Right cardiac atrium (tissue), 5 donors: ENCODE measurements around the gene PTPRG. TPM values are rescaled to one million over a fixed set of nuclear protein-coding genes. Genes with fewer than 3 reads are reported as not detected.

ENCODE experiments used
- ATAC-seq, 2 donors: fragments of 200-7000 bp; cut with Tn5 transposase; one replicate each; pipeline versions ENCODE4 v1.8.0 to v1.9.1; 2020; ENCODE audit warnings: moderate library complexity in 2 of 2, mild to moderate bottlenecking in 1 of 2
- DNase-seq, 3 donors: peaks; one replicate each; pipeline ENCODE4 v3.0.0-alpha.2; 2020
- H3K27ac ChIP-seq: one replicate; pipeline ENCODE4 v1.5.1; 2013; ENCODE audit warnings: mild to moderate bottlenecking, low read length, control low read depth, moderate library complexity
- H3K27me3 ChIP-seq: one replicate; pipeline ENCODE4 v1.6.1; 2013; ENCODE audit not compliant: control insufficient read depth, insufficient read depth
- H3K4me1 ChIP-seq: one replicate; pipeline ENCODE4 v1.6.1; 2013; ENCODE audit warnings: low read length; ENCODE audit not compliant: control insufficient read depth, insufficient read depth
- H3K4me3 ChIP-seq: one replicate; pipeline ENCODE4 v1.5.1; 2013; ENCODE audit warnings: low read length, control low read depth
- H3K9me3 ChIP-seq: one replicate; pipeline ENCODE4 v1.6.1; 2013; ENCODE audit warnings: low read length; ENCODE audit not compliant: control insufficient read depth
- WGBS: extraction: QIAGEN DNeasy Blood & Tissue Kit; methylation state at CpG from one replicate; pipeline ENCODE4 v1.1.7; 2013; 5-methylcytosine and 5-hydroxymethylcytosine counted together
- intact Hi-C, 4 donors: fragments of 100-400 bp; cut with DNase I; formaldehyde crosslinking; loops; one replicate each; pipeline versions ENCODE4 v1.11.0 to v1.14.0; 2022 to 2023
- polyA plus RNA-seq: library from polyadenylated mRNA; stranded (reverse); fragments of 200-250 nt; gene quantifications from one replicate; pipeline ENCODE4 v1.2.3, GENCODE V29; 2013
- total RNA-seq, 4 donors: library from RNA; stranded (reverse); fragmentation: NEBNext Ultra II Directional; extraction: Animal tissue kit (Norgen Biotek cat#: 25700); gene quantifications; one replicate each; pipeline ENCODE4 v1.2.1, GENCODE V29; 2021
- donor health status: healthy with polysubstance abuse.
- donor health status: DM: no; HTN: yes; CAD: no.
- donor health status: DM: no; HTN: no; CAD: no.
- donor health status: DM: no; HTN: yes; CAD: no; lungs with severe emphysema.
- donor health status: DM: yes; HTN: yes; CAD: no.

PTPRG gene
- total and polyA plus RNA-seq, 5 donors: 8.6 to 50.7 (median 32.3) TPM

DNA sequence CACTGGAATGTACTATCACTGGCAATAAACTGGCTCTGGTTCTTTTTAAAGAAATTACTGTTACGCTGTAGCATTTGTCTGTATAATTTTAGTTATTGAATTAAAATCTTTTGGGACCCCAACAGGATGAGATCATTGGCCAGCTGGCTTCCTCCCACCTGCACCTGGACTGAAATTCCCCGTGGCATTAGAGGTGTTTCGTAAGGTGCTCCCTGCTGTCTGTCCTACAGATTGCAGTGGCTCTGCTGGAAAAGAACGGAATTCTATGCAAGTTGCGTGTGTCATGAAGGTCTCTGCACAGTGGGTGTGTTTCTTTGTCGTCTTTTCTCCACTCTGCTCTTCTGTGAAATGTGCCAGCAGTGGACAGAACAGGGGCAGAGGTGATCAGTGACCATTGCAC lies 383.4 kb downstream of the PTPRG start:
- Histone ChIP-seq H3K4me3 (no peak overlapping the region), H3K27me3 (no peaks in the 10 kb centered on the region), H3K27ac (no peak overlapping the region), H3K9me3 (no peaks in the 10 kb centered on the region), H3K4me1 (peaks cover 3% of the 10 kb centered on the region)
- ATAC-seq (no peak), DNase-seq (no peak)
- WGBS: 89% methylated on average over 6 of the region's 6 CpGs
- intact Hi-C loops: no loop called here

DNA sequence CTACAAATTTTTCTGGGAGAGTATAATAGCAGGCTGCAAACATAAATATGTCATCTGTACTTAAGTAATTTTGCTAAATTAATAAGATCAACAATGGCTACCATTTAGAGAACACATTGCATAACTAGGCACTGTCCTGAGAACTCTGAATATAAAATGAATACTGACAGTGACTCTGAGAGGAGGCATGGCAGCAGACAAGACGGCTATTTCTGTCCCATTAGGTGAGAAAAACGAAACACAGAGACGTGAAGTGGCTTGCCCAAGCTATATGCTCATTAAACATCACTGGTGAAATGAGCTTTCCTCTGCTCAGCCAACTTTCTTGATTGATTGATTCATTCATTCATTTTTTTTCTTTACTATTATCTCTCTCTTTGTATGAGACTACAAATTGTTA lies 384.3 kb downstream of the PTPRG start:
- H3K9me3 ChIP-seq: no peaks in the 10 kb centered on the region
- H3K4me3 ChIP-seq: no peak overlapping the region
- no peak overlapping the region for H3K27ac ChIP-seq
- no peak for DNase-seq
- intact Hi-C loops: no loop called here
- peaks cover 3% of the 10 kb centered on the region for H3K4me1 ChIP-seq
- H3K27me3 ChIP-seq: no peaks in the 10 kb centered on the region
- WGBS: 53% methylated on average over 3 of the region's 3 CpGs
- ATAC-seq: no peak

DNA sequence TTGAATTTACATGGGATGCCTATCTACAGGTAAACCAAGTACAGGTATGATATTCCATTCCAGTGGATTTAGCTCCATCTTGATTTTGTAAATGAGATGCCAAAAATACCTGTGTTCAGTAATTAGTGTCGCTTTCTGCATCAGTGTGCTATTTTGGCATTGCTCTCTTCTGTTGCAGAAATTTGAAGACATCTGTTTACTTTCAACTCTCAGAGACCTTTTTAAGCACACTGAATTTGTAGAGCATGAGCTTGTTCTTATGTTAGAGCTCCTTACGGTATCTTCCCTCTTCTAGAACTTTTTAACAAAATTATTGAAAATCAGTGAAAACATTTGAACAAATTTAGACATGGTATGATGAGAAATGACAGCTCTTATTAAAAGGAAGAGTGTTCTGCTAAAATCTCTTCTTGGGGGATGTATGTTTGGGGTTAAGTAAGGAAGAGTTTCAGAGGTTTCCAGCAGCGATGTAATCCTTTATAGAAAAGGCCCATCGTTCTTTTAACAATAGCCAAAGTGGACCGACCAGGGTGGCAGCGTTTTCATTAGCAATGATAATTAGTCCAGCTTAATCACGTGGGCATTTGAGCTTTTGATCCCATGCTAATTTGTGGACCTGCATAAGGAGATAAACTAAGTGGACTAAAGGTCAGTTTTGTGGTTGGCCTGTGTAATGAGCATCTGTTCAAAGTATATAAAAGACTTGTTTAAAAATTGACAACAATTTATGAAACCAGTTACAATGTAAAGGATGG lies 385.4 kb downstream of the PTPRG start:
- no peak for ATAC-seq
- no peak for DNase-seq
- H3K4me1 ChIP-seq: peaks cover 4% of the 10 kb centered on the region
- no peaks in the 10 kb centered on the region for H3K27me3 ChIP-seq
- intact Hi-C loops: no loop called here
- H3K27ac ChIP-seq: no peak overlapping the region
- no peaks in the 10 kb centered on the region for H3K9me3 ChIP-seq
- WGBS: 70% methylated on average over 7 of the region's 7 CpGs
- no peak overlapping the region for H3K4me3 ChIP-seq

DNA sequence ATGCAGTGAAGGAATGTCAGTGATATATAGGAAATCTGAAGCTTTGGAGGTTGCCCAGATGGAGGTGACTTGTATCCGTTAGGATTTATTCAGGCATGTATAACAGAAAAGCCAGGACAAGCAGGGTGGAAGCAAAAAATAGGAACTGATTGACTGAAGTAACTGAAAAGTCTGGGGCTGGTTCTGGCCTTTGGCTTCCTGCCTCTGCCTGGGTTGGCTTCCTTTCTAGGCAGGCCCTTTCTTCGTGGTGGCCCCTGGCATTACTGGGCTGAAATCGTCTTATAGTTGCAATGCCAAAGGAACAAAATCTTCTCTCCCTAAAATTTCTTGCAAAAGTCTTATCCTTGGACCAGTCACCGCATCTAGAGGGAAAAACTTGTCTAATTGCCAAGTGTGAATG lies 386.1 kb downstream of the PTPRG start:
- Histone ChIP-seq H3K27ac (no peak overlapping the region), H3K27me3 (no peaks in the 10 kb centered on the region), H3K4me1 (peaks cover 4% of the 10 kb centered on the region), H3K4me3 (no peak overlapping the region), H3K9me3 (no peaks in the 10 kb centered on the region)
- 62% methylated on average over 4 of the region's 4 CpGs for WGBS
- ATAC-seq: no peak
- DNase-seq: peak in 1 of 3 donors; percentile 29
- intact Hi-C loops: no loop called here

DNA sequence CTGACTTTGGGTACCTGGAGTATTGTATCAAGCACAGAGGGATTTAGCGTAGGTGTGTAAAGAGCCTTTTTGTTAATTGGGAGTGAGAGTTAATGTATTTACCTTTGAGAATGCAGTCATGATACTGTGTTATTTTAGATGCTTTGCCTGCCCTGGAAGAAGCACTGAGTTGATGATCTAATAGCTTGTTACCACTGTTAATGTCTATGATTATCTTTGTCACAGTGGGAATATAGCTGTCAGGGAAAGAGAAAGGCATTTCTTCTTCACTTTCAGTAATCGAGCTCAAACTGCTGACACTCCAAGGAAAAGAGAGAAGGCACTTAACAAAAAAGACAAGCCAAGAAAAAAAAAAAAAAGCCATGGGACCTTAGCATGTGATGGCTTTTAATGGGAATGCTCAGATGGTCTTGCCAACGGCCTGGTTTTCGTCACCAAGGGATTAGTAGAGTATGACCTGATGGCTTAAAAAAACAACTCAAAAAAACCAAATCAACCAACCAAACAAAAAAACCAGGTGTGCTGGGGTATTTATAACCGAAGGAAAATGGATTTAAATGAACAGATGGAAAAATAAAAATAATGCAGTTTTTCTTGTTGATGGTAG lies 387.4 kb downstream of the PTPRG start:
- Histone ChIP-seq H3K27ac (no peak overlapping the region), H3K9me3 (no peaks in the 10 kb centered on the region), H3K4me1 (peaks cover 12% of the 10 kb centered on the region), H3K27me3 (no peaks in the 10 kb centered on the region), H3K4me3 (no peak overlapping the region)
- ATAC-seq: no peak
- 61% methylated on average over 5 of the region's 5 CpGs for WGBS
- DNase-seq: no peak
- intact Hi-C loops: no loop called here

DNA sequence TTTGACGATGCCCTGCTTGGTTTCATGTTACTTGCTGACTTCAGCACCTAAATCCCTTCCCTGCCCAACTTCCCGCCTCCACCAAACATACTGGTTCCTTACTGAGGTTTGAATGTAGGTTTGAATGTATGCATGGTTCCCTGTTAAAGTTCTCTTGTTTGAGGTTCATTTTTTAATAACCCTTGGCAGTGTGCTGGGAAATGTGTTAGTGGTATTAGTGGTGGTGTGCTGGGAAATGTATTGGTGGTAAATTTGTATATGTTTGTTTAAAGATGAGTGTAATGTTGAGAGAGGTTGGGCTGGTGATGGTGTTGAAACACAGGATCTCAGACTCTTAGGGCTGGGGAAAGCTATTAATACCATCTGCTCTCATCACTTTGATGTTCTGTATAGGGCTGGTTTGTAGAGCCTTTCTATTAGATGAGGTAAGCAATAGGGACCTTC lies 392.7 kb downstream of the PTPRG start:
- Histone ChIP-seq H3K27me3 (no peaks in the 10 kb centered on the region), H3K27ac (no peak overlapping the region), H3K4me1 (peaks cover 9% of the 10 kb centered on the region), H3K4me3 (no peak overlapping the region), H3K9me3 (no peaks in the 10 kb centered on the region)
- WGBS: 74% methylated on average over 2 of the region's 2 CpGs
- ATAC-seq (peak; percentile 40 to 44), DNase-seq (no peak)
- intact Hi-C loops: no loop called here

DNA sequence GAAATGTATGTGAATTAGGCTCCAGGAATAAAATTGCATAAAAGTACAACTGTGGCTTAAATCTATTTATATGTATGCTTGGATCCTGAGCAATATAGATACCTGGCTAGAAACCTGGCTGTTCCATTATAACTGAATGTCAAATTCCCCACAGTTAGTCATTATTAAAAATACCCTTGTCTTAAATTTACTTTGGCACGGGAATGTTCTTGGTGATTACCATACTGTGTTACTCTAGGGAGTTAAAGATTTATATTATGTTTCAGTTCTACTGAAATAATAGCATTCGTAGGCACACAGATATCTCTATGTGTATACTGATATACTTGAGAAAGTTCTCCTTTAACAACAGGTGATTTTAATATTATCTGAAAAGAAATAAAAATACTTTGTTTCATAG lies 394.1 kb downstream of the PTPRG start:
- H3K27me3 ChIP-seq: no peaks in the 10 kb centered on the region

DNA sequence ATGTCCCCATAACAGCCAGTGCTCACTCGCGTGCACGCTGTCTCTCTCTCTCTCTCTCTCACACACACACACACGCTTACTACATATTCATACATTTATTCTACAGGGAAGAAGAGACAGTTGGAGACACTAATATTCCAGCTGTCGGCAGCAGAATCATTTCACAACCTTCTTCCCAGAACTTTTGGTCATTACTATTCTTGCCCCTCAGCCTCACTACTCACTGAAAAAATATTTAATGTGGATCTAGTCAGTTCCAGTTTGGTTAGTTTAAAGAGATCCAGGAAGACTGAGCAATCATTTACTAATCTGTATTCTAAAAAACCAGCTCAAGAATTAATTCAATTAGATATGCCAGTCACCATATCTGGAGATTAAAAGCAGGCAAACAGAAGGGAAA lies 394.9 kb downstream of the PTPRG start:
- DNase-seq: no peak
- Histone ChIP-seq H3K4me1 (peaks cover 8% of the 10 kb centered on the region), H3K27me3 (no peaks in the 10 kb centered on the region), H3K4me3 (no peak overlapping the region), H3K9me3 (no peaks in the 10 kb centered on the region), H3K27ac (no peak overlapping the region)
- WGBS: 65% methylated on average over 5 of the region's 5 CpGs
- peak; percentile 44 to 60 for ATAC-seq
- intact Hi-C loops: no loop called here

More for the DNA sequence above, 394.1 kb downstream of the PTPRG start:
- DNase-seq (no peak), ATAC-seq (no peak)
- H3K4me3 ChIP-seq: no peak overlapping the region
- H3K27ac ChIP-seq: no peak overlapping the region
- WGBS: 55% methylated on average over 2 of the region's 2 CpGs
- peaks cover 9% of the 10 kb centered on the region for H3K4me1 ChIP-seq
- no peaks in the 10 kb centered on the region for H3K9me3 ChIP-seq
- intact Hi-C loops: no loop called here

DNA sequence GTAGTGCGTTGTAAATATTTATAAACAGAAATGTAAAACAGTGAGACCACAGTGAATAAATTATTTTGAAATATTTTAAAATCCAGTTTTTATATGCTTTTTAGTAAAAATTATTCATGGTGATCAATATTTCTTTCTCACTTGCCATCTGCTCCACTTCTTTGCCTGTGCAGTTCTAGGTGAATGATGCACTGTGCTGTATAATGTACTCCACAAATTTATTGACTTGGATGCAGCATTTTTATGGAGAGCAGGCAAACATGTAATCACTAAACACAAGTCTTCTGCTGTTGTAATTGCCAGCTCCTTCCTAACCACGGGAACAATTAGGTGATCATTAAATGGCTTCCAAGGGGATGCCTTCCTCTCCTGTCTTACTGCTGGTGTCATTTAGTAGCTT lies 395.9 kb downstream of the PTPRG start:
- ATAC-seq (no peak), DNase-seq (no peak)
- H3K27ac ChIP-seq: no peak overlapping the region
- H3K4me1 ChIP-seq: peaks cover 8% of the 10 kb centered on the region
- H3K4me3 ChIP-seq: no peak overlapping the region
- intact Hi-C loops: no loop called here
- whole genome bisulfite sequencing: 90% methylated on average over 2 of the region's 2 CpGs
- H3K27me3 ChIP-seq: no peaks in the 10 kb centered on the region
- no peaks in the 10 kb centered on the region for H3K9me3 ChIP-seq

DNA sequence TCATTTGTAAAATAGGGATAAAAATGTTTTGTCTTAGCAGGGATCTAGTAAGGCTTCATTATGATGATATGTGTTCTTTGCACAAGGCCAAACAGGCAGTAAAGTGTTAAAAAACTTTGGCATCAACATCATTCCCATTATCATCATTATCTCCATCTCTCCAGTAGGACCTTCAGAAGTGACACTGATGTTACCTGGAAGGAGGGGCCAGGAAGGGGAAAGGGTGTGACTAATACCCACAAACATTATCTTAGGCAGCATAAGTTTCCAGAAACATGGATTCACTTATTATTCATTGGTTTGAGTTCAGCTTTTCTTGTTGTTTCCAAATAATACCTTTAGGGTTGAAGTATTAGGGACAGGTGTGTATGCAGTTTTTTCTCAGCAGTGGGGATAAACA lies 399.6 kb downstream of the PTPRG start:
- H3K27ac ChIP-seq: no peak overlapping the region
- intact Hi-C loops: no loop called here
- H3K27me3 ChIP-seq: no peaks in the 10 kb centered on the region
- no peaks in the 10 kb centered on the region for H3K9me3 ChIP-seq
- no peak overlapping the region for H3K4me3 ChIP-seq
- ATAC-seq (no peak), DNase-seq (no peak)
- peaks cover 3% of the 10 kb centered on the region for H3K4me1 ChIP-seq

DNA sequence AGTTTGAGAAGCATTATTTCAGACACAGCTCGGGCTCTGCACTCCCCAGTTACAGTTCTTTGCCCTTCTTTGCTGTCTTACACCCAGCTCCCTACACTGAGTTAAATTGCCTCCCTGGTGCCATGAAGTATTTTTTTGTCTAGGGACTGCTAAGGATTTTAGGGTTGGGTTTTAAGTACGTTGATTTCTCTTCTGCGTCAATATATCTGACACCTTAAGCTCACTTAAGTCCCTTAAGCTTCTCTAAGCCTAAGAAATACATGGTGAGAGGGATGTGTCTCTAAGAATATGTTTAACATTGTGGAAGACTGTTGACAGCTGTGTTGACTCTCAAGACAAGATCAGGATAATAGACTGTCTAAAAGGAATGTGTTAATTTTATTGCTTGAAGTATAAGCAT lies 400.5 kb downstream of the PTPRG start:
- Histone ChIP-seq H3K4me1 (peaks cover 5% of the 10 kb centered on the region), H3K27ac (no peak overlapping the region), H3K4me3 (no peak overlapping the region), H3K27me3 (no peaks in the 10 kb centered on the region), H3K9me3 (no peaks in the 10 kb centered on the region)
- WGBS: 96% methylated on average over 3 of the region's 3 CpGs
- ATAC-seq (no peak), DNase-seq (no peak)
- intact Hi-C loops: no loop called here
